SHP77 (cell line): ENCODE data around the gene PIGM.
"Not testable (repeated sequence)": the region's sequence is repeated elsewhere in the genome, so short reads cannot be mapped to it uniquely, and the experiment has no call there.

Experiments
- DNase-seq, 2 experiments: peaks; one replicate each; lab custom pipeline; 2025; lab: John Stamatoyannopoulos, UW

Gene PIGM

GRCh38 chr1:160061369-160062229, 29.8 kb upstream of the PIGM start:
- DNase-seq = peak in 1 of 2 experiments; percentile 11

GRCh38 chr1:160058087-160058486, 26.3 kb upstream of the PIGM start:
- DNase-seq = no peak

DNA sequence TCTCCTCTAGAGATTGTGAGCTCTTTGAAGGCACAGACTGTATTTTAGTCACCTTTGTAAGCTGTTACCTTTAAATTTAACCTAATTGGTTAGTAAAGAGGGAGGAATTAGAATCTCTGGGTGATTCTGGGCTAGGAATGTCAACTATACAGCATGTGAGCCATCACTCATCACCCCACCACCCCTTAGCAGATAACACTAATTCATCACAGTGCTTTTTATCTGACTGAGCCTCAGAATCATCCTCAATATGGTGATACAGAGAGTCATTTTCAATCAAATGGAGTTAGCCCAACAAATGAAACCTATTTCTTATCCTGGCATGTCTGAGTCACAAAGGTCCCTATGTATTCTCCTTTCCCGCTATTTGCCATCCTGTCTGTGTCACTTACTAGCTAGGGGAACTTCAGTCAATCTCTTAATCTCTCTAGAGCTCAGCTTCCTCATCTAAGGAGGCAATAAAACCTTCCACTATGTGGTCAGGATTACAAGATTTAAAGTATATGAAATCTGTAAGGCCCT, 24.9 kb upstream of the PIGM start:
- no peak for DNase-seq

DNA sequence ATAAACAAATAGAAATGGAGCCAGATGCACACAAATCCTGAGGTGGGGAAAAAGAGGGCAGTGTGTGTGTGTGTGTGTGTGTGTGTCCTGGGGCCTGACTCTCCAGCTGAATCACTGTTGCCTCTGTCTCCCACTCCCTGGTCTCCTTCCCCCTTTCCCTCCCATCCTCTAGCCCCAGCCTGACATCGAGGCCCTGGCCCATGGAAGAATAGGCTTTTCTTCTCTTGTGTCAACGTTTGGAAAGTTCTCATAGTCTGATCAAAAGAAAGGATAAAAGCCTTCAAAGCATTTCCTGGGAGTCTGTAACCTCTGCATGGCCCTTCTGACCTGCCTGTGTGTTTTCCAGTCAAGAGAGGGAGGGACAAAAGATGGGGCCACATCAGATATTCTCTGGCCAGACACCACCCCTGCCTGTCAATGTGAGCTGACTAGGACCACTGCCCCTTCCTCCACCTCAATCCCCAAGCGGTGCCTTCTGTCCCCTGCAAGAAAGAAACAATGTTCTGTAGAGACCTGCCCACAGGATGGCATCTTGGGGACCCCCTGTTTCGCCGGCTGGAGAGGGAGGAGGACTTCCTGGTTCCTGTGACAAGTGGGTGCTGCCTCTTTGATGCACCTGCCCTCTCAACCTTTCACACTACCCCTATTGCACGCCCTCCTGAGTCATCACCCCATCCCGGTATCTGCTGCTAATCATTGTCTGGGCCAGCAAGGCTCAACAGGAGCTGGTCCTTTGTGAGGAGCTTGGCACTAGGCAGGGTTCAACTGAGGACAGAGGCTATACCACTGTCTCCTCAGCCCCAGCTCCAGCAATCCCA, 22.0 kb upstream of the PIGM start:
- no peak for DNase-seq

DNA sequence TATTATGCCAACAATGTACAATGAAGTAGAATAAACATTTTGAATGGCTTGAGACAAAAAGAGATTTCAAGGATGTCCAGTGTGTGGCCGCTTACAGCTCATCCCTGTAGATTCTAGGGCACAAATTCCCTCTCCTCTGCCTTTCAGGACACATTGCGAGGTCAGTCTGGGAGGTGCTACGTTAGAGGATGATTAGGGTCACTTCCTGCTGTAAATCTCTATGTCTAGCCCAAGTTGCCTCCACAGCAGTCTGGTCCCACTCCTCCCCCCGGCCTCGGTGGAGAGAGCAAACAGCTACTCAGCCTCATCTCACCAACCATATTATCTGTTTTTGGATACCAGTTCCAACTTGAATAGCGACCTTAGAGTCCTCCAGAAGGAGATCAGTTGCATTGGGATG, 21.1 kb upstream of the PIGM start:
- DNase-seq = no peak

DNA sequence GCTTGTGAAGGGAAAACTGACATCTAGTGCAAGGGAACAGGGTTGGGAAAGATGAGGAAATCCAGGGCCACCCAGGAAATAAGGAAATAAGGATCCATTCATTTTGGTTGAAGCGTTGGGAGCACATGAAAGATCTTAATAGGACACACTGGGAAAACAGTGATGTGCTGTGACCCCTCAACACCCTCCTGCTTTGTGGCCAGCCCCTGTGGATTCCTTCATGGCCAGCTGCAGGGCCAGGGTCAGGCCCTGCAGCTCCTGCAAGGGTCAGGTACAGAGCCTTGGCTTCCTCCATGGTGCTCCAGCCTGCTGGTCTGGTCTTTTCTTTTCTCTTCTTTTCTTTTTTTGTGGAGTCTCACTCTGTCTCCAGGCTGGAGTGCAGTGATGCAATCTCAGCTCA, 18.8 kb upstream of the PIGM start:
- no peak for DNase-seq

DNA sequence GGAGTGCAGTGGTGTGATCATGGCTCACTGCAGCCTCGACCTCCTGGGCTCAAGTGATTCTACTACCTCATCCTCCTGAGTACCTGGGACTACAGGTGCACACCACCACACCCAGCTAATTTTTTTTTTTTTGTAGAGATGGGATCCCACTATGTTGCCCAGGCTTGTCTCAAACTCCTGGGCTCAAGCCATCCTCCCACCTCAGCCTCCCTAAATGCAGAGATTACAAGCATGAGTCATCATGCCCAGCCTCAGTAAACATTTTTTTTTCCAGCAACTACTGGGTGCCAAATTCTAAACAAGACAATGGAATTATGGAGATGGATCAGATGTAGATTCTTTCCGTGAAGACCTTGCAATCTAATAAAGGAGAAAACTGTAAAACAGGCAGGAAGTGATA, 18.4 kb upstream of the PIGM start:
- DNase-seq = not testable (repeated sequence)

- no peak for DNase-seq
Observed at GRCh38 chr1:160049101-160049500, 17.3 kb upstream of the PIGM start.

DNA sequence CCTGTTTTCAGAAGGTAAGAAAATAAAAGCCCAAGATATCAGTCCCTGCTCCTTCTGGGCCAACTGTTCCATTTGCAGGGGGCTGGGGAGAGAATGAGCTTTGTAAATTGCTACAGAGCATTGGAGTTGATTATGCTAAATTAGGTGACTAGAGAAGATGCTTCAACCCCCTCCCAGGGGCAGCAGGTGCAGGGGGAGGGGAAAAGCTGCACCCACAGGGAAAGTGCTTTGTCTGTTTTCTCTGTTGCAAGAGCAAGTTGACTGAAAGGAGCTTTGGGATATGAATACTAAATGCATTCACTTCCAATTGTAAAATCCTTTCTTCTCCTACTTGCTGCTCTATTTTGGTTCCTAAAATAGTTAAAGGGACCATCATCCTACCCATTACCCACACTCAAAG, 16.5 kb upstream of the PIGM start:
- no peak for DNase-seq

DNA sequence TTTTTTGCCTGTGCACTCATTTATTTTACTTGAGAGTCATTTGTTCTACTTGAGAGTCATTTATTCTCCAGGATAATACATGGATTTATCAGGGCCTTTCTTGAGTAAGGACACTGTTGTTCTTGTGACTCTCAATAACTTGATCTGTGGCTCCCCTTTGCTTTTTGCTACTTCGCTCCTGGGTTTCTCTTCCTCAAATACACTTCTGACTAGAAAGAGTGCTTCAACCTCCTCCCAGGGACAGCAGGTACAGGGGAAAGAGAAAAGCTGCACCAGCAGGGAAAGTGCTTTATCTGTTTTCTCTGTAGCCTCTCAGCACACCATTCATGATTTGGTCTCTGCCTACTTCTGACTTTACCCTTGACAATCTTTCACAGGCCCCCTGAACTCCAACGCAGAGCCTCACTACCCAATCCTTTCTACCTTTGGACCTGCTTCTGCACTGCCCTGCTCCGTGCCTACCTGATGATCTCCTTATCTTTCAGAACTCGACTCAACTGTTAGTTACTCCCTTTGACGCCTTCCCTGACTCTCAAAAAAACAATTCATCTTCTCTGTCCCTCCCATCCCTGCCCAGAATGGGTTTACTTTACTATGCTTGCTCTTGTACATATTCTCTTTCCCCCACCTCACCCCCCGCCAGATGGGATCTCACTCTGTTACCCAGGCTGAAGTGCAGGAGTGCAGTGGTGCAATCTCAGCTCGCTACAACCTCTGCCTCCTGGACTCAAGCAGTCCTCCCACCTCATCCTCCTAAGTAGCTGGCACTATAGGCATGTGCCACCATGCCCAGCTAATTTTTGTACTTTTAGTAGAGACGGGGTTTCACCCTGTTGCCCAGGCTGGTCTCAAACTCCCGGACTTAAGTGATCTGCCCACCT, 15.6 kb upstream of the PIGM start:
- DNase-seq = no peak

- DNase-seq = peak in 1 of 2 experiments; percentile 4
Observed at GRCh38 chr1:160046494-160047110, 14.8 kb upstream of the PIGM start.

- no peak for DNase-seq
Observed at GRCh38 chr1:160045653-160046052, 13.9 kb upstream of the PIGM start.

GRCh38 chr1:160043543-160043942, 11.8 kb upstream of the PIGM start:
- no peak for DNase-seq

DNA sequence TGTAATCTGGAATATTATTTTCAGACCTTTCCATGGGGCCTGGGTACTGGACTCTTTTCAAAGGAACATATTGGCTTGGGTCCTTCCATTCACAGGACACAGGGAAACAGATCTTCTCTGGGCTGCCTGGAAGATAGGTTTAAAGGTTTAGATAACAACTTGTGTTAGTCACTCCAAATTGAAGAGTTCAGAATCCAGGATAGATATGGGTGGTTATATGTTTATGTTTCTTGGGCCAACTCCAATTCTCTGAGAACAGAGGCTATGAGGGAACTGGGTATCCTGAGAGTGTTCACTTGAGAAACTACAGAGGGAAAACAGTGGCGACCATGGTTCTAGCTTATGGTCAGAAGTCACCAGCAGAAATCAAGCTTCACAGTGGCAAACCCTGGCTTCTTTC, 8.7 kb upstream of the PIGM start:
- no peak for DNase-seq

GRCh38 chr1:160032165-160032820, 503 bp upstream of the PIGM start:
- peak in 1 of 2 experiments; percentile 7 for DNase-seq

DNA sequence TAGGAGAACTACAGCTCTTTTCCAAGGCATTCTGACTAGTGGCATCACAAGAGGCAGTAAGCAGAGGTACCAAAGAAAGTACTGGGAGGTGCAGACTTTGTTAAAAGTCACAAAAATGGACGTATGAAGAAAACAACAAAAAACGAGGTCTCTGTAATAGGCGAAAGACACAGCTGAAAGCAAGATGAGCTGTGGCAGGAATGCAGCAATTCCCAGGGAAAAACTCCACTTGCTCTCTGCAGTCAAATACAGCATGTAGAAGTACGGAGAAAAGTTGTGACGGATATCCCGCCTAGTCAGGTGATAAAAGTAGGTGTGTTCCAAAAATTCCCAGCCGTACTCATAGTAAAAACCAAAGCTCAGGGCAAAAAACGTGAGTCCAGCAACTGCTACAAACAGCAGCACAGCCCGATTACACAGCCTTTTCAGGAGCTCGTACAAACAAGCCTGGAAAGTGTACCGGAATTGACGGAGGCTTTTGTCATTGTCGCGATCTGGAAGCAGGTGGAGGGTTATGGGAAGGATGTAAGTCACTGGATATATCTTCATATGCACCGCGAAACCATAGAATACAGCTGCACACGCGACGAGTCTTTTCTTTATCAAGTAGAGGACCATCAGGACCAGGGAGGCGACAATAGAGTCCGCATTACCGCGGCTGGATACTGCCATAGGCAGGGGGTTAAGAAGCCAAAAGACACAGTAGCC, 979 bp downstream of the PIGM start:
- DNase-seq = peak in 1 of 2 experiments; percentile 8

GRCh38 chr1:160028426-160028825, 3.4 kb downstream of the PIGM start:
- no peak for DNase-seq

DNA sequence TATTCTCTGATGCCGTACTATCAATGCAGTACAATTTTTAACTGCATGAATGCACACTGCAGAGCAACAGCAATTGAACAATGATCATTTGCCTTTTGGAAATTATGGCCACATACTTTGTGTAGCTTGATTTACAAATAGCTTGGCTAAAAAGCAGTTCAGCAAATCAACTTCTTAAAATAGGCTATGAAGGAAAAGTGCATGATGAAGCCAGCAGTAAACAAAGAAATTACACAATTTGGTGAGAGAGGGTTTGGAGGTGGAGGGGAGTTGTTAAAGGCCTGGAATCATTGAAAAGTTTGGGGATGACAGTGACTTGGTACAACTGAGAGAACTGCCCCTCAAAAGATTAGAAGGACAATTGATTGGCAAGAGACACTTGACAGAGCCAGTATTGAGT, 6.5 kb downstream of the PIGM start:
- DNase-seq = no peak

DNA sequence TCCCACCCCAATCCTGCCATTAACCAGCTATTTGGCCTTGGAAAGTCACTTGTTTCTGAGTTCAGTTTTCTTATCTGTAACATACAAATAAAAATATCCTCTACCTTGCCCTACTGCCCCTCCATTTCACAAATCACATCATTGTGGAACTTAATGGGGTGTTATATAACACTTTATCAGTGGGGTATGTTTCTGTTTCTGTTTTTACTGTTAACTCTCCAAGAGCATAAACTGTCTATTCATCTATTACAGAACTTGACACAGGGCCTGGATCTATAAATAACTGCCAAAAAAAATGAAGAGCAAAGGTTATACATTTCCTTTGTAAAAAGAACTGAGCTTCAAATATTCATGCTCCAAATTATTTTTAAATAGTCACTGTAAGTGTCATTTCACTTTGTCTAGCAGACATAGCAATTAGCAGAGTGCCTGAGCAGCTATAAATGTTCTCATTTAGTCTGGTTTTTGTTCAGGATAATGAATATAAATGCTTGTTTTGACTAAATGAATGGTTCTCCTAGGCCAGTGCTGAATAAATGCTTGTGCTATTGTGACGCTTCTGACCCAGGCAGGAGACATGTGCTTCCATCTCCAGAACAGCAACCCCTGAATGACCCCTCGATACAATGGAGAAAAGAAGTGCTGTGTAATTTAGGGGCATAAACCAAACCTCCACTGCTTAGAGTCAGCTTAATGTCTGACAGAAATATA, 7.4 kb downstream of the PIGM start:
- no peak for DNase-seq
